RKO (cell line): ENCODE data around the gene SMARCE1.

Experiments used
- DNase-seq: peaks from one replicate; pipeline ENCODE4 v3.0.0-alpha.2; 2016; ENCODE audit warnings: low spot score

Gene SMARCE1

DNA sequence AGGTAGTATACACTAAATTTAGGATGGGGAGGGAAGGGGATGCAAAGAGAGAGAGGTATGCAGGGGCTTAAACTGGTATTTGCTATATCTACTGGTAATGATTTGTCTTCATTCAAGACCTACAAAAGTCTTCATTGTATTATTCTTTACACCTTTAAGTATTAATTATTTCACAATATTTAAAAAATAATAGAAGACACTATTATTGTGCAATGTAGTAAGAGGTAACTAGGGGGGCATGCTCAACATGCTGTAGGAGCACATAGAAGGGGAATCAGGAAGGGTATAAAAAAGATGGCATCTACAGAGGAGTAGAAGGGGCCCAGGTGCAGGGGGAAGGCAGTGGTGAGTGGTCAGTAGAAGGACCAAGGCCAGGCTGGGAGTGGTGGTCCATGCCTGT lies 67.5 kb downstream of the SMARCE1 start:
- DNase-seq: no peak

DNA sequence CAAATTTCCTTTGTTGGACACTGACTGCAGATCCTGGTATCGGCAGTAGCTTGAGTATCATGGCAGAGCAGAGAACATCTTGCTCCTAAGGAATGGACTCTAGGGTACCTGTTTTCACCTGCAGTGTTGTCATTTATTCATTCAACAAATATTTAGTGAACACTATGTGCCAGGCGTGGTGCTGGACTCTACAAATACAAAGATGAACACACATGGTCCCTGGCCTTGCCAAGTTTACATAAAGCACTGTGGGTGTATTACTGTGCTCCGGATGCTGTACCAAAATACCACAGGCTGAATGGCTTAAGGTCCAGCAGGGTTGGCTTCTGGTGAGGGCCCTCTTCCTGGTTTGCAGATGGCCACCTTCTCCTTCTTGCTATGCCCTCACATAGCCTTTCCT lies 68.1 kb downstream of the SMARCE1 start:
- no peak for DNase-seq

DNA sequence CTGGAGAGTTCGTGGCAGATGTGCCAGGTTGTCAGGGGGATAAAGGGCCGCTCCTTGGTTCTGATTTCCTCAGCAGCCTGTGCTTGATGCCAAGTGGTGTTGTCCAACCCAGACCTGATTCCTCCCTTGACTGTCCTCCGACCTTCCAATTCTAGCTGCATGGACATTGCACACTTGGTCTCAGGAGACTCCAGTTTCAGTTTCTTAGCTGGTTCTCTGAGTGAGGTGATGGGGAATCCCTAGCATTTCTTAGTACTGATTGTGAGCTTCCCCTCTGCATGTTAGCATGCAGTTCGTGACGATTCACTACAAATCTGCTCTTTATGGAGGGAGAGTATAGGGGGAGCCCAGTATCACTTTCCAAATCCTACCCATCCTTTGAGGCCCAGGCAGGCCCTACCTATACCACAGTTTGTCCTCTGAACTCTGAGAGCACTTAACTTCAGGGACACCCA lies 70.0 kb downstream of the SMARCE1 start:
- no peak for DNase-seq

DNA sequence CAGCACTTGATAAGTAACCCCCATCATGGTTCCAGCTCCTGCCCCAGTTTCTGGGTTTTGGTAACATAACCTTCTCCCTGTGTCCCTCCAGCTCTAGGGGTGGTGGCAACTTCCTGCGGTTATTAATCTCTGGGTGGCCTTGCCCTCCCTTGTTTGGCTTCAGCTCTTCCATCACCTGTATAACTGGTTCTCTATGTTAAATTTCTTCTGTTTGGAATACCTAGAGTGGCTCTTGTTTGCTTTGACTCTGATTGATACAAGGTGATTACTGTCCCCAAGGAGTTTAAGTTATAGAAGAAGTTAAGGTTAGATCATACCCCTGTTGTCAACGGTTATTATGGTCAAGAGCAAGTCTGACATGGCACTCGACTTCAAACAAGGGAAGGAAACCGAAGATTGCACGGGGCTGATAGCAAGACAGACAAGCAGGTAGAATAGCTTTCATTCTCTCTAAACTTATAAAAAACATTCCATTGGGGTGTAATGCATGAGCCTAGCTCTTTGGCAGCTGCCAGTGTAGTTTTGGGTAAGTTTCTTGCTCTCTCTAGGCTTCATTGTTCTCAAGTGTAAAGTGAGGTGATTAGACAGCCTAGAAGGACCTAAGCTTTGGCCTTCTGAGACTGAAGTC lies 71.4 kb downstream of the SMARCE1 start:
- DNase-seq: no peak
